Ishikawa (cell line): ENCODE results near the gene HYDIN.

ENCODE experiments used
- CEBPB ChIP-seq: IDR thresholded peaks from 2 replicates; pipeline ENCODE4 v1.6.1; 2012
- CREB1 ChIP-seq: IDR thresholded peaks from 2 replicates; pipeline ENCODE4 v1.6.1; 2012; ENCODE audit warnings: low read depth
- EGR1 ChIP-seq: IDR thresholded peaks from 2 replicates; pipeline ENCODE4 v1.6.1; 2012
- EP300 ChIP-seq: IDR thresholded peaks from 2 replicates; pipeline ENCODE4 v1.6.1; 2012; ENCODE audit warnings: borderline replicate concordance
- FOXM1 ChIP-seq: IDR thresholded peaks from 2 replicates; pipeline ENCODE4 v1.6.1; 2012; ENCODE audit warnings: low read depth, borderline replicate concordance
- MAX ChIP-seq: IDR thresholded peaks from 2 replicates; pipeline ENCODE4 v1.6.1; 2012
- NFIC ChIP-seq: IDR thresholded peaks from 2 replicates; pipeline ENCODE4 v1.6.1; 2012
- RAD21 ChIP-seq: IDR thresholded peaks from 2 replicates; pipeline ENCODE4 v1.6.1; 2012; ENCODE audit warnings: low read depth
- TAF1 ChIP-seq: IDR thresholded peaks from 2 replicates; pipeline ENCODE4 v1.6.1; 2012; ENCODE audit warnings: low read depth, mild to moderate bottlenecking
- TCF12 ChIP-seq: IDR thresholded peaks from 2 replicates; pipeline ENCODE4 v1.6.1; 2012; ENCODE audit warnings: low read depth
- TEAD4 ChIP-seq: IDR thresholded peaks from 2 replicates; pipeline ENCODE4 v1.6.1; 2012
- USF1 ChIP-seq: IDR thresholded peaks from 2 replicates; pipeline ENCODE4 v1.6.1; 2012
- YY1 ChIP-seq: IDR thresholded peaks from 2 replicates; pipeline ENCODE4 v1.6.1; 2012; ENCODE audit warnings: low read depth
- ZBTB7A ChIP-seq: IDR thresholded peaks from 2 replicates; pipeline ENCODE4 v1.6.1; 2012; ENCODE audit warnings: low read depth
- TF ChIP-seq, protein P1 (sequence below): IDR thresholded peaks from 2 replicates; pipeline ENCODE4 v1.6.1; 2012; ENCODE audit warnings: low read depth, mild to moderate bottlenecking

The HYDIN gene

GRCh38 chr16:70804153-70804733 is 426.3 kb downstream of the HYDIN start:
- TF ChIP-seq RAD21, result no peak
- no peak for TF ChIP-seq CEBPB
- TF ChIP-seq MAX, result no peak
- TF ChIP-seq ZBTB7A, result no peak
- TF ChIP-seq EGR1, result no peak
- no peak for TF ChIP-seq CREB1
- TF ChIP-seq, protein P1, sequence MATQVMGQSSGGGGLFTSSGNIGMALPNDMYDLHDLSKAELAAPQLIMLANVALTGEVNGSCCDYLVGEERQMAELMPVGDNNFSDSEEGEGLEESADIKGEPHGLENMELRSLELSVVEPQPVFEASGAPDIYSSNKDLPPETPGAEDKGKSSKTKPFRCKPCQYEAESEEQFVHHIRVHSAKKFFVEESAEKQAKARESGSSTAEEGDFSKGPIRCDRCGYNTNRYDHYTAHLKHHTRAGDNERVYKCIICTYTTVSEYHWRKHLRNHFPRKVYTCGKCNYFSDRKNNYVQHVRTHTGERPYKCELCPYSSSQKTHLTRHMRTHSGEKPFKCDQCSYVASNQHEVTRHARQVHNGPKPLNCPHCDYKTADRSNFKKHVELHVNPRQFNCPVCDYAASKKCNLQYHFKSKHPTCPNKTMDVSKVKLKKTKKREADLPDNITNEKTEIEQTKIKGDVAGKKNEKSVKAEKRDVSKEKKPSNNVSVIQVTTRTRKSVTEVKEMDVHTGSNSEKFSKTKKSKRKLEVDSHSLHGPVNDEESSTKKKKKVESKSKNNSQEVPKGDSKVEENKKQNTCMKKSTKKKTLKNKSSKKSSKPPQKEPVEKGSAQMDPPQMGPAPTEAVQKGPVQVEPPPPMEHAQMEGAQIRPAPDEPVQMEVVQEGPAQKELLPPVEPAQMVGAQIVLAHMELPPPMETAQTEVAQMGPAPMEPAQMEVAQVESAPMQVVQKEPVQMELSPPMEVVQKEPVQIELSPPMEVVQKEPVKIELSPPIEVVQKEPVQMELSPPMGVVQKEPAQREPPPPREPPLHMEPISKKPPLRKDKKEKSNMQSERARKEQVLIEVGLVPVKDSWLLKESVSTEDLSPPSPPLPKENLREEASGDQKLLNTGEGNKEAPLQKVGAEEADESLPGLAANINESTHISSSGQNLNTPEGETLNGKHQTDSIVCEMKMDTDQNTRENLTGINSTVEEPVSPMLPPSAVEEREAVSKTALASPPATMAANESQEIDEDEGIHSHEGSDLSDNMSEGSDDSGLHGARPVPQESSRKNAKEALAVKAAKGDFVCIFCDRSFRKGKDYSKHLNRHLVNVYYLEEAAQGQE, result no peak
- no peak for TF ChIP-seq TAF1
- TF ChIP-seq FOXM1, result no peak
- TF ChIP-seq NFIC, result no peak
- TF ChIP-seq EP300, result no peak
- no peak for TF ChIP-seq YY1
- no peak for TF ChIP-seq TEAD4
- no peak for TF ChIP-seq USF1
- no peak for TF ChIP-seq TCF12

GRCh38 chr16:70803319-70803718 is 427.2 kb downstream of the HYDIN start:
- TF ChIP-seq, protein P1, result no peak
- no peak for TF ChIP-seq TEAD4
- no peak for TF ChIP-seq CEBPB
- TF ChIP-seq FOXM1, result no peak
- no peak for TF ChIP-seq USF1
- no peak for TF ChIP-seq MAX
- no peak for TF ChIP-seq TAF1
- no peak for TF ChIP-seq EGR1
- no peak for TF ChIP-seq NFIC
- no peak for TF ChIP-seq YY1
- TF ChIP-seq TCF12, result no peak
- no peak for TF ChIP-seq EP300
- TF ChIP-seq RAD21, result no peak
- no peak for TF ChIP-seq CREB1
- TF ChIP-seq ZBTB7A, result no peak

DNA sequence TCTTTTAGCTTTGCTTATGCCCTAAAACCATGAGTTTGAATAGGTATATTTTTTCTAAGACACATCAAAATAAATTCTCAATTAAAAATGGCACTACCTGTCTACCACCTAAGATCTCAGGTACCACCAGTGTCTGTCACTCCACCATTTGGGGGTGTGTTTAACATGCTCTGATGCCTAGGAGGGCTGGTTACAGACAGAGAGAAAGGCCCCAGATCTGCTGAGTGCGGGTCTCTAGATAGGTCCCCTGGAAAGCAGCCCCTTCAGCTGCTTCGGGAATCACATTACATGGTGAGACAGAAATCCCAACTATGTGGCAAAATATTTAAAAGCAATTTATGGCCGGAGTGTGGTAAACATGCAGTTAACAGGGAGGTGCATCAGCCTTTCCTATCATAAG is 428.9 kb downstream of the HYDIN start:
- no peak for TF ChIP-seq FOXM1
- no peak for TF ChIP-seq TAF1
- TF ChIP-seq USF1, result no peak
- no peak for TF ChIP-seq YY1
- TF ChIP-seq, protein P1, result no peak
- no peak for TF ChIP-seq TEAD4
- no peak for TF ChIP-seq ZBTB7A

DNA sequence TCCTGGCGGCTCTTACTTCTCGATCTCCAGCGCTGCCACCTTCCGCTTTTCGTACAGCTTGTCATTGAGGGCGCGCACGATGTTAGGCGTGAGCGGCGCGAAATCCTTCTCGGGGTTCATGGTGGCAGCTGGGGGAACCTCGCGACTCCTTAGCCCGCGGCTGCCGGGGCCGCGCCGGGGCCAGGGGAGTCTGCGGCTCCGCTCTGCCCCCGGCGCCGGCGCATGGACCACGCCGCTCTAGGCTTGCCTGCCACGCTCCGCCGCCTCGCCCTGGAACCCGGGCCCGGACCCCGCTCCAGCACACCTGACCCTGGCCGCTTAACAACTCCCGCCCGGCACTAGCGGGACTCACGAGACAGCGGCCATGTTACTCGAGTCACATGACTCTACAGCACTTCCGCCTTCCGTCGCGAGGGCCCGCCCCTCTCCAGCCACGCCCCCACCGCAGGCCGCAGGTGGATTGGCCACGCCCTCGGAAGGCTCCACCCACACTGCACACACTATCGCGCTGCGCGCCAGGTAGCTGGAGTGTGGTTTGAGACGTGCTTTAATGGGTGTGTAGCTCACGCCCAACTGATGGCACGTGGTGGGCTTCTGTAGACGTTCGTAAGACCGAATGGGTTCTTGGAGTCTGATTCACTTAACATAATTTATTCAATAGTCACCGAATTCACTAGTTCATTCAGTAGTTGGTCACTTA is 429.6 kb downstream of the HYDIN start, which contains the start of gene VAC14:
TSS of gene VAC14 (minus strand) at position 378 of the 700 bp plus-strand sequence. CDS start at position 120, 258 bp downstream.
- TF ChIP-seq YY1, result peak; percentile 98
- no peak for TF ChIP-seq FOXM1
- peak; percentile 96 for TF ChIP-seq MAX
- TF ChIP-seq RAD21, result no peak
- TF ChIP-seq EGR1, result 0 out of 2 replicates have a peak, but pooled peaks have one; percentile 45
- peak; percentile 71 for TF ChIP-seq TAF1
- peak; percentile 98 for TF ChIP-seq USF1
